NB4 (cell line): ENCODE results near the gene SLC26A6.

ENCODE experiments used
- MYC ChIP-seq: IDR thresholded peaks from 2 replicates; pipeline ENCODE4 v1.6.1; 2011; ENCODE audit warnings: low read depth, low read length
- POLR2A ChIP-seq: IDR thresholded peaks from 2 replicates; pipeline ENCODE4 v1.6.1; 2011; ENCODE audit warnings: mild to moderate bottlenecking; ENCODE audit not compliant: insufficient read length; ENCODE audit errors: extremely low read depth
- TF ChIP-seq, protein P1 (sequence below): IDR thresholded peaks from one replicate; pipeline ENCODE4 v1.5.1; 2012; ENCODE audit warnings: low read depth, low read length
- TF ChIP-seq, protein P2 (sequence below): IDR thresholded peaks from 2 replicates; pipeline ENCODE4 v1.6.1; 2011; ENCODE audit warnings: low read depth, low read length

DNA sequence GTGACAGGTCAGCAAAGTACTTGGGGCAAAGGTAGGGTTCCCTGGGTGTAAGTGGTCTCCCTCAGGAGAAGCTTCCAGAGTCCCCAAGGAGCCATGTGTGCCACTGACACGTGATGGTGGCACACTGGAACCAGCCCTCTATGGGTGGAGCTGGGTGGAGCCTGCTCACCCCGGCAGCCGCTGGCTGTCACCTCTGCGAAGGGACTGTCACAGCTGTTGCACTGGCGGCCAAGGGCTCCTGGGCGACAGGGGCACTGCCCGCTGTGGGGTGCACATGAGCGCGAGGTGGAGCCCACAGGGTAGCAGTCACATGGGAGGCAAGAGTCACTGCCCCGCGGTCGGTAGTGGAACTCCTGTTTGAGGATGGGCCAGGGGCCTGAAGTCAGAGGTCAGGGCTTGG lies 15.5 kb upstream of the SLC26A6 start:
- TF ChIP-seq POLR2A (no peak), MYC (no peak)
- TF ChIP-seq, protein P1, sequence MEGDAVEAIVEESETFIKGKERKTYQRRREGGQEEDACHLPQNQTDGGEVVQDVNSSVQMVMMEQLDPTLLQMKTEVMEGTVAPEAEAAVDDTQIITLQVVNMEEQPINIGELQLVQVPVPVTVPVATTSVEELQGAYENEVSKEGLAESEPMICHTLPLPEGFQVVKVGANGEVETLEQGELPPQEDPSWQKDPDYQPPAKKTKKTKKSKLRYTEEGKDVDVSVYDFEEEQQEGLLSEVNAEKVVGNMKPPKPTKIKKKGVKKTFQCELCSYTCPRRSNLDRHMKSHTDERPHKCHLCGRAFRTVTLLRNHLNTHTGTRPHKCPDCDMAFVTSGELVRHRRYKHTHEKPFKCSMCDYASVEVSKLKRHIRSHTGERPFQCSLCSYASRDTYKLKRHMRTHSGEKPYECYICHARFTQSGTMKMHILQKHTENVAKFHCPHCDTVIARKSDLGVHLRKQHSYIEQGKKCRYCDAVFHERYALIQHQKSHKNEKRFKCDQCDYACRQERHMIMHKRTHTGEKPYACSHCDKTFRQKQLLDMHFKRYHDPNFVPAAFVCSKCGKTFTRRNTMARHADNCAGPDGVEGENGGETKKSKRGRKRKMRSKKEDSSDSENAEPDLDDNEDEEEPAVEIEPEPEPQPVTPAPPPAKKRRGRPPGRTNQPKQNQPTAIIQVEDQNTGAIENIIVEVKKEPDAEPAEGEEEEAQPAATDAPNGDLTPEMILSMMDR: no peak
- TF ChIP-seq, protein P2, sequence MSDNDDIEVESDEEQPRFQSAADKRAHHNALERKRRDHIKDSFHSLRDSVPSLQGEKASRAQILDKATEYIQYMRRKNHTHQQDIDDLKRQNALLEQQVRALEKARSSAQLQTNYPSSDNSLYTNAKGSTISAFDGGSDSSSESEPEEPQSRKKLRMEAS: no peak
